Raji (cell line): ENCODE results near the gene ZNF598.
A peak's percentile ranks its signal among the peaks of the same experiment; 100 is the strongest.

Source experiments
- POLR2A ChIP-seq: IDR thresholded peaks from 2 replicates; pipeline ENCODE4 v1.6.1; 2011; ENCODE audit warnings: low read depth, low read length, control low read depth; ENCODE audit not compliant: insufficient read depth

Gene ZNF598

GRCh38 chr16:2023092-2024031 is 13.7 kb upstream of the ZNF598 start:
- peak; percentile 66 for TF ChIP-seq POLR2A

- TF ChIP-seq POLR2A, result no peak
Observed at GRCh38 chr16:2022723-2023091, 13.1 kb upstream of the ZNF598 start.

- TF ChIP-seq POLR2A, result no peak
Observed at GRCh38 chr16:2019921-2020831, 10.6 kb upstream of the ZNF598 start.

GRCh38 chr16:2019518-2019920 is 9.9 kb upstream of the ZNF598 start, which contains the start of gene NPW:
NPW (plus strand) TSS chr16:2019785.
- TF ChIP-seq POLR2A, result no peak

GRCh38 chr16:2016407-2016922 is 6.8 kb upstream of the ZNF598 start:
- no peak for TF ChIP-seq POLR2A

GRCh38 chr16:2015947-2016208 is 6.3 kb upstream of the ZNF598 start:
- no peak for TF ChIP-seq POLR2A

- no peak for TF ChIP-seq POLR2A
Observed at GRCh38 chr16:2015117-2015946, 5.7 kb upstream of the ZNF598 start.

GRCh38 chr16:2013527-2013926 is 3.9 kb upstream of the ZNF598 start:
- TF ChIP-seq POLR2A, result no peak

- TF ChIP-seq POLR2A, result no peak
Observed at GRCh38 chr16:2009164-2009711, 383 bp downstream of the ZNF598 start.

GRCh38 chr16:2008631-2009163 is 924 bp downstream of the ZNF598 start:
- TF ChIP-seq POLR2A, result no peak

GRCh38 chr16:2008009-2008526 is 1.6 kb downstream of the ZNF598 start:
- no peak for TF ChIP-seq POLR2A

GRCh38 chr16:2007081-2007836 is 2.4 kb downstream of the ZNF598 start:
- TF ChIP-seq POLR2A, result no peak

GRCh38 chr16:2006317-2006716 is 3.3 kb downstream of the ZNF598 start:
- no peak for TF ChIP-seq POLR2A
